ENCODE data around the gene BANF1.

The BANF1 gene

GRCh38 chr11:66011785-66012303, 9.5 kb downstream of the BANF1 start, which contains the start of gene CST6:
Gene CST6 (plus strand): TSS chr11:66012008. CDS start chr11:66012045, 37 bp downstream.
- TF ChIP-seq FOXP2 (optimal IDR thresholded peaks at IDR 0.05; ENCODE audit: borderline replicate concordance, extremely low read depth, extremely low read length, insufficient read depth) = no peak
- TF ChIP-seq, protein P1, sequence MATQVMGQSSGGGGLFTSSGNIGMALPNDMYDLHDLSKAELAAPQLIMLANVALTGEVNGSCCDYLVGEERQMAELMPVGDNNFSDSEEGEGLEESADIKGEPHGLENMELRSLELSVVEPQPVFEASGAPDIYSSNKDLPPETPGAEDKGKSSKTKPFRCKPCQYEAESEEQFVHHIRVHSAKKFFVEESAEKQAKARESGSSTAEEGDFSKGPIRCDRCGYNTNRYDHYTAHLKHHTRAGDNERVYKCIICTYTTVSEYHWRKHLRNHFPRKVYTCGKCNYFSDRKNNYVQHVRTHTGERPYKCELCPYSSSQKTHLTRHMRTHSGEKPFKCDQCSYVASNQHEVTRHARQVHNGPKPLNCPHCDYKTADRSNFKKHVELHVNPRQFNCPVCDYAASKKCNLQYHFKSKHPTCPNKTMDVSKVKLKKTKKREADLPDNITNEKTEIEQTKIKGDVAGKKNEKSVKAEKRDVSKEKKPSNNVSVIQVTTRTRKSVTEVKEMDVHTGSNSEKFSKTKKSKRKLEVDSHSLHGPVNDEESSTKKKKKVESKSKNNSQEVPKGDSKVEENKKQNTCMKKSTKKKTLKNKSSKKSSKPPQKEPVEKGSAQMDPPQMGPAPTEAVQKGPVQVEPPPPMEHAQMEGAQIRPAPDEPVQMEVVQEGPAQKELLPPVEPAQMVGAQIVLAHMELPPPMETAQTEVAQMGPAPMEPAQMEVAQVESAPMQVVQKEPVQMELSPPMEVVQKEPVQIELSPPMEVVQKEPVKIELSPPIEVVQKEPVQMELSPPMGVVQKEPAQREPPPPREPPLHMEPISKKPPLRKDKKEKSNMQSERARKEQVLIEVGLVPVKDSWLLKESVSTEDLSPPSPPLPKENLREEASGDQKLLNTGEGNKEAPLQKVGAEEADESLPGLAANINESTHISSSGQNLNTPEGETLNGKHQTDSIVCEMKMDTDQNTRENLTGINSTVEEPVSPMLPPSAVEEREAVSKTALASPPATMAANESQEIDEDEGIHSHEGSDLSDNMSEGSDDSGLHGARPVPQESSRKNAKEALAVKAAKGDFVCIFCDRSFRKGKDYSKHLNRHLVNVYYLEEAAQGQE (IDR thresholded peaks at IDR 0.05; ENCODE audit: insufficient read depth in 1 of 2, low read depth in 2 of 2, low read length in 2 of 2) = no peak
- TF ChIP-seq POLR2AphosphoS5 (IDR thresholded peaks at IDR 0.05; ENCODE audit: low read depth, low read length) = no peak
- no peak for TF ChIP-seq TAF1 (IDR thresholded peaks at IDR 0.05; ENCODE audit: borderline replicate concordance, insufficient read depth, low read length)
- TF ChIP-seq SIN3A (IDR thresholded peaks at IDR 0.05; ENCODE audit: borderline replicate concordance, insufficient read depth, low read length) = no peak

- no peak for TF ChIP-seq POLR2AphosphoS5 (IDR thresholded peaks at IDR 0.05; ENCODE audit: low read depth, low read length)
- no peak for TF ChIP-seq TAF1 (IDR thresholded peaks at IDR 0.05; ENCODE audit: borderline replicate concordance, insufficient read depth, low read length)
- TF ChIP-seq FOXP2 (optimal IDR thresholded peaks at IDR 0.05; ENCODE audit: borderline replicate concordance, extremely low read depth, extremely low read length, insufficient read depth) = no peak
- TF ChIP-seq, protein P1 (IDR thresholded peaks at IDR 0.05; ENCODE audit: insufficient read depth in 1 of 2, low read depth in 2 of 2, low read length in 2 of 2) = no peak
- TF ChIP-seq SIN3A (IDR thresholded peaks at IDR 0.05; ENCODE audit: borderline replicate concordance, insufficient read depth, low read length) = no peak
These were observed 10.2 kb downstream of the BANF1 start for GRCh38 chr11:66012371-66012945.

- TF ChIP-seq TAF1 (IDR thresholded peaks at IDR 0.05; ENCODE audit: borderline replicate concordance, insufficient read depth, low read length) (no peak), FOXP2 (optimal IDR thresholded peaks at IDR 0.05; ENCODE audit: borderline replicate concordance, extremely low read depth, extremely low read length, insufficient read depth) (no peak), POLR2AphosphoS5 (IDR thresholded peaks at IDR 0.05; ENCODE audit: low read depth, low read length) (no peak), SIN3A (IDR thresholded peaks at IDR 0.05; ENCODE audit: borderline replicate concordance, insufficient read depth, low read length) (no peak)
- TF ChIP-seq, protein P1 (IDR thresholded peaks at IDR 0.05; ENCODE audit: insufficient read depth in 1 of 2, low read depth in 2 of 2, low read length in 2 of 2) = no peak
These were observed 10.9 kb downstream of the BANF1 start for GRCh38 chr11:66012946-66013761.

DNA sequence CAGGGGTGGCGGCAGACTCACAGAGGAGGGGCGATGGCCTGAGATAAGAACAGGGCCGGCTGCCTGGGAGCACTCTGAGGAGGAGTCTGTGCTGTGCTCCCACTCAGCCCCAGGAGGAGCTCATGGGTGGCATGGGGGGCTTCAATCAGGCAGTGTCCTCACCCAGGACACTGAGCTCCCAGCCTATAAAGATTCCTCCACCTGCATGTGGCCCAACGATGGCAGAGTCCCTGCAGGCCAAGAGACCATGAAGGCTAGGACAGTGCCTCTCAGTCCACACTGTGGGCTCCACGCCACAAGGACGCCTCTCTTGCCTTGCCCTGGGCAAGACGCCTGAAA, 11.4 kb downstream of the BANF1 start:
- TF ChIP-seq TAF1 (IDR thresholded peaks at IDR 0.05; ENCODE audit: borderline replicate concordance, insufficient read depth, low read length) = no peak
- no peak for TF ChIP-seq SIN3A (IDR thresholded peaks at IDR 0.05; ENCODE audit: borderline replicate concordance, insufficient read depth, low read length)
- TF ChIP-seq FOXP2 (optimal IDR thresholded peaks at IDR 0.05; ENCODE audit: borderline replicate concordance, extremely low read depth, extremely low read length, insufficient read depth) = no peak
- no peak for TF ChIP-seq POLR2AphosphoS5 (IDR thresholded peaks at IDR 0.05; ENCODE audit: low read depth, low read length)
- TF ChIP-seq, protein P1 (IDR thresholded peaks at IDR 0.05; ENCODE audit: insufficient read depth in 1 of 2, low read depth in 2 of 2, low read length in 2 of 2) = no peak

Measured in PFSK-1 (cell line).